Renal cortical epithelial cell (primary cell): ENCODE data around the gene DCP1A. TPM values are rescaled to one million over a fixed set of nuclear protein-coding genes. Genes with fewer than 3 reads are reported as not detected.

ENCODE experiments used
- DNase-seq: peaks from one replicate; pipeline ENCODE4 v3.0.0-alpha.2; 2011; ENCODE audit warnings: low read depth
- total RNA-seq: library from RNA; depleted of rRNA; stranded (reverse); fragments of >200 nt; gene quantifications from 2 replicates; pipeline ENCODE4 v1.2.3, GENCODE V29; 2014

Gene DCP1A
- total RNA-seq, 1 donor from 2014 or later = 17.3 TPM

- no peak for DNase-seq
Observed at GRCh38 chr3:53247619-53248018, 99.7 kb downstream of the DCP1A start.

GRCh38 chr3:53244271-53244670 is 103.1 kb downstream of the DCP1A start:
- no peak for DNase-seq

GRCh38 chr3:53243785-53244184 is 103.6 kb downstream of the DCP1A start:
- DNase-seq = no peak

GRCh38 chr3:53243165-53243564 is 104.2 kb downstream of the DCP1A start:
- DNase-seq = peak; percentile 48

- DNase-seq = no peak
Observed at GRCh38 chr3:53242642-53243041, 104.7 kb downstream of the DCP1A start.

GRCh38 chr3:53242155-53242554 is 105.2 kb downstream of the DCP1A start:
- no peak for DNase-seq

- no peak for DNase-seq
Observed at GRCh38 chr3:53240989-53241972, 106.1 kb downstream of the DCP1A start.

- no peak for DNase-seq
Observed at GRCh38 chr3:53239800-53240199, 107.5 kb downstream of the DCP1A start.

- no peak for DNase-seq
Observed at GRCh38 chr3:53238886-53239285, 108.5 kb downstream of the DCP1A start.

- DNase-seq = peak; percentile 100
Observed at GRCh38 chr3:53238051-53238850, 109.1 kb downstream of the DCP1A start.

GRCh38 chr3:53236112-53236841 is 111.1 kb downstream of the DCP1A start:
- DNase-seq = peak; percentile 86

GRCh38 chr3:53235545-53235944 is 111.8 kb downstream of the DCP1A start:
- DNase-seq = no peak

GRCh38 chr3:53234841-53235232 is 112.5 kb downstream of the DCP1A start:
- DNase-seq = no peak

- DNase-seq = no peak
Observed at GRCh38 chr3:53234130-53234840, 113.1 kb downstream of the DCP1A start.

Other genes starting within 250 kb of the DCP1A start
- 15.0 and 16.5 TPM in 2 replicates for gene RFT1, start 217.1 kb downstream of the DCP1A start, total RNA-seq
- gene PRKCD, start 186.3 kb downstream of the DCP1A start, total RNA-seq = 4.0 and 14.1 TPM in 2 replicates
- 442 and 590 TPM in 2 replicates for gene TKT, start 91.5 kb downstream of the DCP1A start, total RNA-seq
- 0.52 and 1.5 TPM in 2 replicates for gene CACNA1D, start 147.1 kb upstream of the DCP1A start, total RNA-seq